VCaP (cell line): ENCODE results near the gene CCR4.

Experiments
- H3K27ac ChIP-seq: fragments of 450-650 bp; 2 replicates; pipeline ENCODE4 v1.5.1; 2017
- CTCF ChIP-seq: fragments of 450-650 bp; conservative IDR thresholded peaks from 2 replicates; pipeline ENCODE4 v1.5.1; 2017; ENCODE audit warnings: mild to moderate bottlenecking, moderate library complexity

CCR4 gene

GRCh38 chr3:33003308-33003707, 51.9 kb downstream of the CCR4 start:
- no peak for TF ChIP-seq CTCF
- no peak overlapping the region for H3K27ac ChIP-seq

GRCh38 chr3:33004205-33004604, 52.8 kb downstream of the CCR4 start:
- no peak overlapping the region for H3K27ac ChIP-seq
- no peak for TF ChIP-seq CTCF

- no peak overlapping the region for H3K27ac ChIP-seq
- no peak for TF ChIP-seq CTCF
Observed at GRCh38 chr3:33004961-33005360, 53.5 kb downstream of the CCR4 start.
